HG02970 (cell line): ENCODE data around the gene FRMD3.
"Not testable (repeated sequence)": the region's sequence is repeated elsewhere in the genome, so short reads cannot be mapped to it uniquely, and the experiment has no call there.

ENCODE experiments used
- ATAC-seq: cut with Tn5 transposase; IDR thresholded peaks from one replicate; pipeline ENCODE4 v1.9.1; 2021; ENCODE audit warnings: mild to moderate bottlenecking, moderate library complexity, moderate number of reproducible peaks; ENCODE audit not compliant: unreplicated experiment, low FRiP score

Gene FRMD3

GRCh38 chr9:83526211-83526610 lies 12.0 kb downstream of the FRMD3 start:
- no peak for ATAC-seq

- no peak for ATAC-seq
Measured at GRCh38 chr9:83523684-83524083, 14.5 kb downstream of the FRMD3 start.

GRCh38 chr9:83521411-83521810 lies 16.8 kb downstream of the FRMD3 start:
- no peak for ATAC-seq

GRCh38 chr9:83521011-83521410 lies 17.2 kb downstream of the FRMD3 start:
- ATAC-seq, result no peak

- no peak for ATAC-seq
Measured at GRCh38 chr9:83520292-83520691, 17.9 kb downstream of the FRMD3 start.

- ATAC-seq, result not testable (repeated sequence)
Measured at GRCh38 chr9:83517980-83518379, 20.2 kb downstream of the FRMD3 start.

- no peak for ATAC-seq
Measured at GRCh38 chr9:83514767-83515166, 23.4 kb downstream of the FRMD3 start.

GRCh38 chr9:83512621-83513020 lies 25.6 kb downstream of the FRMD3 start:
- no peak for ATAC-seq

GRCh38 chr9:83511051-83511450 lies 27.1 kb downstream of the FRMD3 start:
- peak; percentile 87 for ATAC-seq

- no peak for ATAC-seq
Measured at GRCh38 chr9:83509402-83509801, 28.8 kb downstream of the FRMD3 start.

GRCh38 chr9:83508067-83508466 lies 30.1 kb downstream of the FRMD3 start:
- no peak for ATAC-seq

- no peak for ATAC-seq
Measured at GRCh38 chr9:83505282-83505681, 32.9 kb downstream of the FRMD3 start.

- no peak for ATAC-seq
Measured at GRCh38 chr9:83503866-83504265, 34.3 kb downstream of the FRMD3 start.

- ATAC-seq, result no peak
Measured at GRCh38 chr9:83501565-83501964, 36.6 kb downstream of the FRMD3 start.

GRCh38 chr9:83497441-83497840 lies 40.8 kb downstream of the FRMD3 start:
- no peak for ATAC-seq

GRCh38 chr9:83491995-83492394 lies 46.2 kb downstream of the FRMD3 start:
- no peak for ATAC-seq

GRCh38 chr9:83491413-83491812 lies 46.8 kb downstream of the FRMD3 start:
- ATAC-seq, result no peak

GRCh38 chr9:83489961-83490360 lies 48.2 kb downstream of the FRMD3 start:
- no peak for ATAC-seq

GRCh38 chr9:83484990-83485389 lies 53.2 kb downstream of the FRMD3 start:
- ATAC-seq, result no peak

- no peak for ATAC-seq
Measured at GRCh38 chr9:83483223-83483622, 55.0 kb downstream of the FRMD3 start.

GRCh38 chr9:83479765-83480164 lies 58.4 kb downstream of the FRMD3 start:
- no peak for ATAC-seq

GRCh38 chr9:83477571-83477970 lies 60.6 kb downstream of the FRMD3 start:
- no peak for ATAC-seq

GRCh38 chr9:83477120-83477519 lies 61.1 kb downstream of the FRMD3 start:
- ATAC-seq, result no peak
